ENCODE measurements around the gene ADTRP. TPM values are rescaled to one million over a fixed set of nuclear protein-coding genes. Genes with fewer than 3 reads are reported as not detected.

ADTRP gene
- total and polyA plus RNA-seq, 2 donors (not counting 1 experiment from before 2014, with no cell fraction given) = 0.18 to 1.2 TPM

DNA sequence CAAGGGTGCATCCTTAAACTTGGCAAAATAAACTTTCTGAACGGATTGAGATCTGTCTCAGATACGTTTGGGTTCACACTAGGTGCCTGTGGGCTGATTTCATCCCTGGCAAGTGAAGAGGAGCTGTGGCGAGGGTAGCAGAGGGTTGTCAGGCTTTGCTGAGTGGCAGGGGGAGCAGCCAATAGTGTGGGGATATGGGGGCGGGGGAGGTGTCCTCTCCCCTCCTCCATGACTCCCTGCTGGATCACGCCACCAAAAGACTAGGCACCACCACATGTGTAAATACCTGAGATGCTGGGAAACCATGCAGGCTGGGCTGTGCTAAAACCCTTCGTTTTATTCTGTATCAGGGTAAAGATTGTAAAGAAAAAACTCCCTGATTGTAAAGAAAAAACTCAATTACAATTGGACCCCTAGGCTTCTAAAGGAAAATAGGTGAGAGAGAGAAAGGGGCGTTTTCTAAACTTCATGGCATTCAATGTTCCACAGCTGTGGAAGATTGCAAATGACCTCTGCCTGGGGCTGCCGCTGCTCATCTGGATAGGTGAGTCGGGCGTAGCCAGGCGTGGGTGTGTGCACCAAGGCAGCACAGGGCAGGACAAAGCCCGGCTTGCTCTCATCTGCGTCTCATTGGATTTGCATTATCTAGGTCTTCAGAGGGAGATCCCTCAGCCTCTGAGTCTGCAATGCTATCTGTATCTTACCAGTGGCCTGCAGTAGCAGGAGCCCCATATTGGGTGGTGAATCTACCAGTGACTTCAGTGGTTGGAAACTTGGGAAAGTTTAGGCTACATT lies 26.9 kb upstream of the ADTRP start:
- Histone ChIP-seq H2AFZ (ENCODE audit: insufficient read depth, low read depth, low read length, poor library complexity, severe bottlenecking) (no peak overlapping the region), H3K4me3 (ENCODE audit: control extremely low read depth in 1 of 5, extremely low read depth in 1 of 5, insufficient read depth in 1 of 5, low read depth in 2 of 5, low read length in 4 of 5) (no peak overlapping the region), H3K27me3 (replicated peaks in 1 of 4; ENCODE audit: control extremely low read depth in 1 of 4, control insufficient read depth in 3 of 4, insufficient read depth in 4 of 4, low read length in 3 of 4) (no peaks in the 10 kb centered on the region), H3K27ac (ENCODE audit: low read length in 2 of 2) (no peak overlapping the region), H3K4me1 (ENCODE audit: control insufficient read depth in 2 of 2, insufficient read depth in 2 of 2, low read length in 2 of 2) (no peaks in the 10 kb centered on the region), H3K79me2 (ENCODE audit: control insufficient read depth, insufficient read depth, low read length) (no peaks in the 10 kb centered on the region), H3K9me3 (ENCODE audit: control extremely low read depth in 1 of 3, control insufficient read depth in 2 of 3, insufficient read depth in 1 of 3, low read length in 2 of 3) (no peaks in the 10 kb centered on the region), H3K4me2 (replicated peaks; ENCODE audit: low read depth, low read length, poor library complexity, severe bottlenecking) (no peak overlapping the region), H4K20me1 (ENCODE audit: control insufficient read depth, insufficient read depth, low read length, poor library complexity, severe bottlenecking) (no peaks in the 10 kb centered on the region), H3K36me3 (replicated peaks in 1 of 2; ENCODE audit: control extremely low read depth in 1 of 2, control insufficient read depth in 1 of 2, extremely low read depth in 1 of 2, insufficient read depth in 2 of 2, low read length in 1 of 2) (no peaks in the 10 kb centered on the region), H3K9ac (ENCODE audit: low read length) (no peak overlapping the region)
- intact Hi-C loops (cut with micrococcal nuclease) = no loop called here
- ChIA-PET POLR2A (no interaction called here), CTCF (no interaction called here)
- Mint-ChIP-seq H3K4me1 (no peaks in the 10 kb centered on the region), H3K27me3 (peaks cover 26% of the 10 kb centered on the region), H3K27ac (no peak overlapping the region), H3K4me3 (no peak overlapping the region), H3K9me3 (ENCODE audit: insufficient read depth) (no peaks in the 10 kb centered on the region)
- DNase-seq = no peak
- no peak for ATAC-seq (ENCODE audit: low read depth)
- 88% methylated on average over 9 of the region's 13 CpGs for WGBS (ENCODE audit: insufficient coverage)
- no peak for TF ChIP-seq EZH2 (IDR thresholded peaks at IDR 0.05; ENCODE audit: borderline replicate concordance, insufficient read depth, low read depth, low read length, poor library complexity, severe bottlenecking)
- TF ChIP-seq, protein P1, sequence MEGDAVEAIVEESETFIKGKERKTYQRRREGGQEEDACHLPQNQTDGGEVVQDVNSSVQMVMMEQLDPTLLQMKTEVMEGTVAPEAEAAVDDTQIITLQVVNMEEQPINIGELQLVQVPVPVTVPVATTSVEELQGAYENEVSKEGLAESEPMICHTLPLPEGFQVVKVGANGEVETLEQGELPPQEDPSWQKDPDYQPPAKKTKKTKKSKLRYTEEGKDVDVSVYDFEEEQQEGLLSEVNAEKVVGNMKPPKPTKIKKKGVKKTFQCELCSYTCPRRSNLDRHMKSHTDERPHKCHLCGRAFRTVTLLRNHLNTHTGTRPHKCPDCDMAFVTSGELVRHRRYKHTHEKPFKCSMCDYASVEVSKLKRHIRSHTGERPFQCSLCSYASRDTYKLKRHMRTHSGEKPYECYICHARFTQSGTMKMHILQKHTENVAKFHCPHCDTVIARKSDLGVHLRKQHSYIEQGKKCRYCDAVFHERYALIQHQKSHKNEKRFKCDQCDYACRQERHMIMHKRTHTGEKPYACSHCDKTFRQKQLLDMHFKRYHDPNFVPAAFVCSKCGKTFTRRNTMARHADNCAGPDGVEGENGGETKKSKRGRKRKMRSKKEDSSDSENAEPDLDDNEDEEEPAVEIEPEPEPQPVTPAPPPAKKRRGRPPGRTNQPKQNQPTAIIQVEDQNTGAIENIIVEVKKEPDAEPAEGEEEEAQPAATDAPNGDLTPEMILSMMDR (IDR thresholded peaks at IDR 0.05) = no peak

DNA sequence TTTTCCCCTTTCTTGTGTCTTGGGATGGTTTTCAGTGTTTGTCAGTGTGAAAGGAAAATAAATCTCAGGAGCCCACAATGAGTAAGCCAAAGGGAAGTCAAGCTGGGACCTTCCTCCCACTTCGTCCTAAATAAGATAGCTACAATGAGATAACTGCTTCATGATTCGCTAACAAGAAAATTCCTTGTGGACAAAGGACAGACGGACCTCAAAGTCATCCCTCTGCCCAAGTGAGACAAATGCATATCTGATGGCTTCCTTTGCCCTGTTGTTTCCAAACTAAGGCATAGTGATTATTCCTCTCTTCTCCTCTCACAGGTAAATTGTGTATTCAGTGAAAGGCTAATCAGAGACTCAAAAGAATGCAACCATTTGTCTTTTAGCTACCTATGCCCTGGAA lies 26.1 kb upstream of the ADTRP start:
- WGBS (ENCODE audit: insufficient coverage) = 94% methylated on average over 3 of the region's 3 CpGs
- CTCF ChIA-PET = no interaction called here
- no peak for DNase-seq
- Histone ChIP-seq H3K79me2 (ENCODE audit: control insufficient read depth, insufficient read depth, low read length) (no peaks in the 10 kb centered on the region), H3K9me3 (ENCODE audit: control extremely low read depth in 1 of 3, control insufficient read depth in 2 of 3, insufficient read depth in 1 of 3, low read length in 2 of 3) (no peaks in the 10 kb centered on the region), H3K36me3 (replicated peaks in 1 of 2; ENCODE audit: control extremely low read depth in 1 of 2, control insufficient read depth in 1 of 2, extremely low read depth in 1 of 2, insufficient read depth in 2 of 2, low read length in 1 of 2) (no peaks in the 10 kb centered on the region), H3K27ac (ENCODE audit: low read length in 2 of 2) (no peak overlapping the region), H3K4me1 (ENCODE audit: control insufficient read depth in 2 of 2, insufficient read depth in 2 of 2, low read length in 2 of 2) (no peaks in the 10 kb centered on the region), H3K4me2 (replicated peaks; ENCODE audit: low read depth, low read length, poor library complexity, severe bottlenecking) (no peak overlapping the region), H3K9ac (ENCODE audit: low read length) (no peak overlapping the region), H2AFZ (ENCODE audit: insufficient read depth, low read depth, low read length, poor library complexity, severe bottlenecking) (no peak overlapping the region), H3K4me3 (ENCODE audit: control extremely low read depth in 1 of 5, extremely low read depth in 1 of 5, insufficient read depth in 1 of 5, low read depth in 2 of 5, low read length in 4 of 5) (no peak overlapping the region), H4K20me1 (ENCODE audit: control insufficient read depth, insufficient read depth, low read length, poor library complexity, severe bottlenecking) (no peaks in the 10 kb centered on the region), H3K27me3 (replicated peaks in 1 of 4; ENCODE audit: control extremely low read depth in 1 of 4, control insufficient read depth in 3 of 4, insufficient read depth in 4 of 4, low read length in 3 of 4) (no peaks in the 10 kb centered on the region)
- no peak overlapping the region for H3K4me3 Mint-ChIP-seq
- TF ChIP-seq, protein P1 (IDR thresholded peaks at IDR 0.05) = no peak
- TF ChIP-seq EZH2 (IDR thresholded peaks at IDR 0.05; ENCODE audit: borderline replicate concordance, insufficient read depth, low read depth, low read length, poor library complexity, severe bottlenecking) = no peak
- peaks cover 29% of the 10 kb centered on the region for H3K27me3 Mint-ChIP-seq
- POLR2A ChIA-PET = no interaction called here
- no peak overlapping the region for H3K27ac Mint-ChIP-seq
- intact Hi-C loops (cut with micrococcal nuclease) = no loop called here
- no peaks in the 10 kb centered on the region for H3K9me3 Mint-ChIP-seq (ENCODE audit: insufficient read depth)
- ATAC-seq (ENCODE audit: low read depth) = no peak
- no peaks in the 10 kb centered on the region for H3K4me1 Mint-ChIP-seq

Data from B cell (primary cell).